Omental fat pad (tissue), 4 donors: ENCODE data around the gene CTBP2. TPM values are rescaled to one million over a fixed set of nuclear protein-coding genes. Genes with fewer than 3 reads are reported as not detected.

Experiments
- ATAC-seq: fragments of 150-250 bp; one replicate; pipeline ENCODE4 v1.9.1; 2016; ENCODE audit warnings: mild to moderate bottlenecking, moderate library complexity; ENCODE audit not compliant: low FRiP score
- DNase-seq: peaks from one replicate; pipeline ENCODE4 v3.0.0-alpha.2; 2019; ENCODE audit warnings: low spot score
- small RNA-seq: library from RNA; depleted of rRNA; stranded (forward); fragments of <200 nt; gene quantifications from one replicate; pipeline ENCODE3, GENCODE V24; 2016
- total RNA-seq, 4 donors: library from RNA; depleted of rRNA; stranded (reverse); fragments of >200 nt; gene quantifications; one replicate each; pipeline ENCODE4 v1.1.0, GENCODE V29; 2016
- TF ChIP-seq, protein P1 (sequence below), 3 donors: fragments of 450-650 bp; IDR thresholded peaks; one replicate each; pipeline ENCODE4 v1.5.1; 2016 to 2017; ENCODE audit warnings: antibody characterized with exemption in 3 of 3, mild to moderate bottlenecking in 3 of 3, moderate library complexity in 2 of 3

CTBP2 gene
- total RNA-seq, 4 donors from 2014 or later = 29.4 to 58.6 (median 46.2) TPM

- ATAC-seq (no peak), DNase-seq (no peak)
- TF ChIP-seq, protein P1, sequence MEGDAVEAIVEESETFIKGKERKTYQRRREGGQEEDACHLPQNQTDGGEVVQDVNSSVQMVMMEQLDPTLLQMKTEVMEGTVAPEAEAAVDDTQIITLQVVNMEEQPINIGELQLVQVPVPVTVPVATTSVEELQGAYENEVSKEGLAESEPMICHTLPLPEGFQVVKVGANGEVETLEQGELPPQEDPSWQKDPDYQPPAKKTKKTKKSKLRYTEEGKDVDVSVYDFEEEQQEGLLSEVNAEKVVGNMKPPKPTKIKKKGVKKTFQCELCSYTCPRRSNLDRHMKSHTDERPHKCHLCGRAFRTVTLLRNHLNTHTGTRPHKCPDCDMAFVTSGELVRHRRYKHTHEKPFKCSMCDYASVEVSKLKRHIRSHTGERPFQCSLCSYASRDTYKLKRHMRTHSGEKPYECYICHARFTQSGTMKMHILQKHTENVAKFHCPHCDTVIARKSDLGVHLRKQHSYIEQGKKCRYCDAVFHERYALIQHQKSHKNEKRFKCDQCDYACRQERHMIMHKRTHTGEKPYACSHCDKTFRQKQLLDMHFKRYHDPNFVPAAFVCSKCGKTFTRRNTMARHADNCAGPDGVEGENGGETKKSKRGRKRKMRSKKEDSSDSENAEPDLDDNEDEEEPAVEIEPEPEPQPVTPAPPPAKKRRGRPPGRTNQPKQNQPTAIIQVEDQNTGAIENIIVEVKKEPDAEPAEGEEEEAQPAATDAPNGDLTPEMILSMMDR (IDR thresholded peaks at IDR 0.05) = no peak
Observed at GRCh38 chr10:124942317-124943169, 217.8 kb downstream of the CTBP2 start.

GRCh38 chr10:124941823-124942222 lies 218.5 kb downstream of the CTBP2 start, which contains the start of gene ZRANB1:
ZRANB1 (plus strand) TSS chr10:124942123; CDS start chr10:124942494, 371 bp downstream.
- ATAC-seq = no peak
- no peak for DNase-seq
- TF ChIP-seq, protein P1 (IDR thresholded peaks at IDR 0.05) = no peak

- no peak for DNase-seq
- TF ChIP-seq, protein P1 (IDR thresholded peaks at IDR 0.05) = no peak
- ATAC-seq = no peak
Observed at GRCh38 chr10:124939290-124939689, 221.1 kb downstream of the CTBP2 start.

DNA sequence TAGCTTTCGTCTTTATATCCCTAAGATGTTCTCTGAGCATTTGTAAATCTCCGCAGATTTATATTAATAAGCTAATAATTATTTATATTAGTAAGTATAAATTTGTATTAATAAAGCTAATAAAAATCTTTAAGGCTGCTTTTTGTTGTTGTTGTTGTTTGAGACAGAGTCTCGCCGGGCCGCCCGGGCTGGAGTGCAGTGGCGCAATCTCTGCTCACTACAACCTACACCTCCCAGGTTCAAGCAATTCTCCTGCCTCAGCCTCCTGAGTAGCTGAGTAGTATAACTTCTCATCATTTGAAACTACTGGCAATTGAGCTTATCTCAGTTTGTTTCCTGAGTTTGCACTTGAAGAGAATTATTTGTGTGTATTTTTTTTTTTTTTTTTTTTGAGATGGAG lies 223.6 kb downstream of the CTBP2 start:
- no peak for DNase-seq

GRCh38 chr10:124935946-124936345 lies 224.4 kb downstream of the CTBP2 start:
- DNase-seq (no peak), ATAC-seq (no peak)
- TF ChIP-seq, protein P1 (IDR thresholded peaks at IDR 0.05) = no peak

More for the DNA sequence above, 223.6 kb downstream of the CTBP2 start:
- TF ChIP-seq, protein P1 (IDR thresholded peaks at IDR 0.05) = no peak
- no peak for ATAC-seq

Small RNA genes within 50 kb of the gene (small RNA-seq; reads per million reads assigned to genes)
- gene MIR4296 = not detected
- not detected for gene MRPS21P6

Other genes starting within 250 kb of the CTBP2 start
- 10 to 100 TPM; 25.9 to 34.2 (median 34.1) TPM for gene ZRANB1, start 218.4 kb downstream of the CTBP2 start, total RNA-seq